ENCODE results near the gene ALDH5A1.

ALDH5A1 gene

GRCh38 chr6:24494821-24495795 is at the start of gene ALDH5A1 (continued):
- TF ChIP-seq ZFP41 (tag by site-specific recombination; IDR thresholded peaks at IDR 0.05; ENCODE audit: borderline replicate concordance): no peak
- TF ChIP-seq ZNF324 (tag by site-specific recombination; IDR thresholded peaks at IDR 0.05): no peak
- no peak for TF ChIP-seq ZNF791 (tag by site-specific recombination; IDR thresholded peaks at IDR 0.05)
- TF ChIP-seq, protein P1, sequence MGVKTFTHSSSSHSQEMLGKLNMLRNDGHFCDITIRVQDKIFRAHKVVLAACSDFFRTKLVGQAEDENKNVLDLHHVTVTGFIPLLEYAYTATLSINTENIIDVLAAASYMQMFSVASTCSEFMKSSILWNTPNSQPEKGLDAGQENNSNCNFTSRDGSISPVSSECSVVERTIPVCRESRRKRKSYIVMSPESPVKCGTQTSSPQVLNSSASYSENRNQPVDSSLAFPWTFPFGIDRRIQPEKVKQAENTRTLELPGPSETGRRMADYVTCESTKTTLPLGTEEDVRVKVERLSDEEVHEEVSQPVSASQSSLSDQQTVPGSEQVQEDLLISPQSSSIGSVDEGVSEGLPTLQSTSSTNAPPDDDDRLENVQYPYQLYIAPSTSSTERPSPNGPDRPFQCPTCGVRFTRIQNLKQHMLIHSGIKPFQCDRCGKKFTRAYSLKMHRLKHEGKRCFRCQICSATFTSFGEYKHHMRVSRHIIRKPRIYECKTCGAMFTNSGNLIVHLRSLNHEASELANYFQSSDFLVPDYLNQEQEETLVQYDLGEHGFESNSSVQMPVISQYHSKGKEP (tag by site-specific recombination; IDR thresholded peaks at IDR 0.05): 0 out of 2 replicates have a peak, but pooled peaks have one; percentile 3
- TF ChIP-seq, protein P2, sequence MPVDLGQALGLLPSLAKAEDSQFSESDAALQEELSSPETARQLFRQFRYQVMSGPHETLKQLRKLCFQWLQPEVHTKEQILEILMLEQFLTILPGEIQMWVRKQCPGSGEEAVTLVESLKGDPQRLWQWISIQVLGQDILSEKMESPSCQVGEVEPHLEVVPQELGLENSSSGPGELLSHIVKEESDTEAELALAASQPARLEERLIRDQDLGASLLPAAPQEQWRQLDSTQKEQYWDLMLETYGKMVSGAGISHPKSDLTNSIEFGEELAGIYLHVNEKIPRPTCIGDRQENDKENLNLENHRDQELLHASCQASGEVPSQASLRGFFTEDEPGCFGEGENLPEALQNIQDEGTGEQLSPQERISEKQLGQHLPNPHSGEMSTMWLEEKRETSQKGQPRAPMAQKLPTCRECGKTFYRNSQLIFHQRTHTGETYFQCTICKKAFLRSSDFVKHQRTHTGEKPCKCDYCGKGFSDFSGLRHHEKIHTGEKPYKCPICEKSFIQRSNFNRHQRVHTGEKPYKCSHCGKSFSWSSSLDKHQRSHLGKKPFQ (tag by site-specific recombination; IDR thresholded peaks at IDR 0.05): no peak
- TF ChIP-seq ZFP3 (tag by site-specific recombination; IDR thresholded peaks at IDR 0.05; ENCODE audit: low read depth): no peak
- TF ChIP-seq ZNF354C (tag by site-specific recombination; IDR thresholded peaks at IDR 0.05; ENCODE audit: borderline replicate concordance, low read depth): no peak
- no peak for TF ChIP-seq ZNF623 (tag by site-specific recombination; IDR thresholded peaks at IDR 0.05)
- TF ChIP-seq KLF10 (tag by site-specific recombination; IDR thresholded peaks at IDR 0.05): peak; percentile 40; the same call in 1 of the 2 replicates
- TF ChIP-seq ZNF248 (tag by site-specific recombination; IDR thresholded peaks at IDR 0.05): no peak
- TF ChIP-seq, protein P3, sequence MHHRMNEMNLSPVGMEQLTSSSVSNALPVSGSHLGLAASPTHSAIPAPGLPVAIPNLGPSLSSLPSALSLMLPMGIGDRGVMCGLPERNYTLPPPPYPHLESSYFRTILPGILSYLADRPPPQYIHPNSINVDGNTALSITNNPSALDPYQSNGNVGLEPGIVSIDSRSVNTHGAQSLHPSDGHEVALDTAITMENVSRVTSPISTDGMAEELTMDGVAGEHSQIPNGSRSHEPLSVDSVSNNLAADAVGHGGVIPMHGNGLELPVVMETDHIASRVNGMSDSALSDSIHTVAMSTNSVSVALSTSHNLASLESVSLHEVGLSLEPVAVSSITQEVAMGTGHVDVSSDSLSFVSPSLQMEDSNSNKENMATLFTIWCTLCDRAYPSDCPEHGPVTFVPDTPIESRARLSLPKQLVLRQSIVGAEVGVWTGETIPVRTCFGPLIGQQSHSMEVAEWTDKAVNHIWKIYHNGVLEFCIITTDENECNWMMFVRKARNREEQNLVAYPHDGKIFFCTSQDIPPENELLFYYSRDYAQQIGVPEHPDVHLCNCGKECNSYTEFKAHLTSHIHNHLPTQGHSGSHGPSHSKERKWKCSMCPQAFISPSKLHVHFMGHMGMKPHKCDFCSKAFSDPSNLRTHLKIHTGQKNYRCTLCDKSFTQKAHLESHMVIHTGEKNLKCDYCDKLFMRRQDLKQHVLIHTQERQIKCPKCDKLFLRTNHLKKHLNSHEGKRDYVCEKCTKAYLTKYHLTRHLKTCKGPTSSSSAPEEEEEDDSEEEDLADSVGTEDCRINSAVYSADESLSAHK (tag by site-specific recombination; IDR thresholded peaks at IDR 0.05): peak; percentile 4; the same call in 1 of the 2 replicates
- TF ChIP-seq, protein P4, sequence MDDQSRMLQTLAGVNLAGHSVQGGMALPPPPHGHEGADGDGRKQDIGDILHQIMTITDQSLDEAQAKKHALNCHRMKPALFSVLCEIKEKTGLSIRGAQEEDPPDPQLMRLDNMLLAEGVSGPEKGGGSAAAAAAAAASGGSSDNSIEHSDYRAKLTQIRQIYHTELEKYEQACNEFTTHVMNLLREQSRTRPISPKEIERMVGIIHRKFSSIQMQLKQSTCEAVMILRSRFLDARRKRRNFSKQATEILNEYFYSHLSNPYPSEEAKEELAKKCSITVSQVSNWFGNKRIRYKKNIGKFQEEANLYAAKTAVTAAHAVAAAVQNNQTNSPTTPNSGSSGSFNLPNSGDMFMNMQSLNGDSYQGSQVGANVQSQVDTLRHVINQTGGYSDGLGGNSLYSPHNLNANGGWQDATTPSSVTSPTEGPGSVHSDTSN (CRISPR knock-in tag; IDR thresholded peaks at IDR 0.05): peak; percentile 90
- peak; percentile 30 for TF ChIP-seq ZNF501 (tag by site-specific recombination; IDR thresholded peaks at IDR 0.05)
- peak; percentile 95 for TF ChIP-seq ZNF341 (tag by site-specific recombination; IDR thresholded peaks at IDR 0.05; ENCODE audit: low read depth)
- TF ChIP-seq ZNF23 (tag by site-specific recombination; IDR thresholded peaks at IDR 0.05; ENCODE audit: borderline replicate concordance): no peak
- TF ChIP-seq ZEB2 (tag by site-specific recombination; IDR thresholded peaks at IDR 0.05): peak; percentile 47
- TF ChIP-seq GLIS2 (tag by site-specific recombination; IDR thresholded peaks at IDR 0.05): peak; percentile 76
- TF ChIP-seq ATF2 (tag by site-specific recombination; IDR thresholded peaks at IDR 0.05; ENCODE audit: low read depth): no peak
- TF ChIP-seq SETDB1 (IDR thresholded peaks at IDR 0.05; ENCODE audit: insufficient read length, low read length): no peak
- TF ChIP-seq MEIS1 (CRISPR knock-in tag; IDR thresholded peaks at IDR 0.05; ENCODE audit: borderline replicate concordance): 0 out of 2 replicates have a peak, but pooled peaks have one; percentile 41
- no peak for TF ChIP-seq SCRT2 (tag by site-specific recombination; IDR thresholded peaks at IDR 0.05)
- TF ChIP-seq AEBP2 (tag by site-specific recombination; IDR thresholded peaks at IDR 0.05; ENCODE audit: borderline replicate concordance): no peak
- TF ChIP-seq, protein P5, sequence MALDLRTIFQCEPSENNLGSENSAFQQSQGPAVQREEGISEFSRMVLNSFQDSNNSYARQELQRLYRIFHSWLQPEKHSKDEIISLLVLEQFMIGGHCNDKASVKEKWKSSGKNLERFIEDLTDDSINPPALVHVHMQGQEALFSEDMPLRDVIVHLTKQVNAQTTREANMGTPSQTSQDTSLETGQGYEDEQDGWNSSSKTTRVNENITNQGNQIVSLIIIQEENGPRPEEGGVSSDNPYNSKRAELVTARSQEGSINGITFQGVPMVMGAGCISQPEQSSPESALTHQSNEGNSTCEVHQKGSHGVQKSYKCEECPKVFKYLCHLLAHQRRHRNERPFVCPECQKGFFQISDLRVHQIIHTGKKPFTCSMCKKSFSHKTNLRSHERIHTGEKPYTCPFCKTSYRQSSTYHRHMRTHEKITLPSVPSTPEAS (tag by site-specific recombination; IDR thresholded peaks at IDR 0.05): no peak
- no peak for TF ChIP-seq ZBTB1 (tag by site-specific recombination; IDR thresholded peaks at IDR 0.05)
- peak; percentile 71; the same call in 1 of the 2 replicates for TF ChIP-seq ZSCAN30 (tag by site-specific recombination; IDR thresholded peaks at IDR 0.05)
- no peak for TF ChIP-seq ZNF391 (tag by site-specific recombination; IDR thresholded peaks at IDR 0.05; ENCODE audit: borderline replicate concordance, low read depth)
- peak; percentile 84 for TF ChIP-seq ZNF600 (tag by site-specific recombination; IDR thresholded peaks at IDR 0.05)

Data from HEK293 (cell line).